Measurements from ENCODE around the gene HOOK2. TPM values are rescaled to one million over a fixed set of nuclear protein-coding genes. Genes with fewer than 3 reads are reported as not detected.

The HOOK2 gene
- total RNA-seq, 4 donors from 2014 or later = 138 to 387 (median 215) TPM

DNA sequence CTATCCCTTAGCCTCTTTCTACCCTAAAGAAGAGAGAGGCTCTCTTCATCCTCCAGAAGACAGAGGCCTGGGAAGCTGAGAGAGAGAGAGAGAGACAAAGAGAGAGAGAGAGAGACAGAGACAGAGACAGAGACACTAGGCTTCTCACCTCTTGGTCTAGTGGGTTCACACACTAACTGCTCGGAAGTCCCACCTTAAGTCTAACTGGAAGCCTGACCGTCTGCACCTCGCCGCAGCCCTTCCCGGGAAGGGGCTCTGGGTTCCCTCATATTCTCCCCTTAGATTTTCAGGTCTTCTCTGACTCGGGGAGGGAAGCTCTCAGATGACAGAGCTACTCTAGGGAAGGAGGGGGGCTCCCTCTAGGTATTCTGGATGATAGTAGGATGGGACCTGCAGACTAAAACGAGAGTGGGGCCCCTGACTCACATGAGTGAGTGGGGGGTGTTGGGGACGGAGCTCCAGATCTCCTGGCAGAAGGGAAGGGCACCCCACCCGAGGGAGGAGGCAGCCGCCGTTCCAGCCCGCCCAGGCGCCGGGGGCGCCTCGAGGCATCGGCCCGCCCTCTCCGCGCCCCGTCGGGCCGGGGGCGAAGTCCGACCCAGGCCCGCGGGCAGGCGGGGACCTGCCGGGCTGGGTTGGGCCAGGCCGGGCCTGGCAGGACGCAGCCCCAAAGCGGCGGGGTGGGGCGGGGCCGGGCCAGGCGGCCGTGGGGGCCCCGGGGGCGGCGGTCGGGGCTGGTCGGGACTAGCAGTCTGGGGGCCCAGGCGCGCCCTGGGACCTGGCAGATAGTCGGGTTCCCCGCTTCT is 13.9 kb upstream of the HOOK2 start:
- peak overlapping the region; percentile 17 to 90 (median 87) for H3K4me3 ChIP-seq
- peaks cover 32 to 65% (median 62%) of the 10 kb centered on the region in 4 donors for H3K4me1 ChIP-seq
- H3K27ac ChIP-seq = peak overlapping the region; percentile 97 to 99 (median 98)
- DNase-seq = no peak
- H3K36me3 ChIP-seq = no peaks in the 10 kb centered on the region
- no peaks in the 10 kb centered on the region for H3K9me3 ChIP-seq
- TF ChIP-seq, protein P1, sequence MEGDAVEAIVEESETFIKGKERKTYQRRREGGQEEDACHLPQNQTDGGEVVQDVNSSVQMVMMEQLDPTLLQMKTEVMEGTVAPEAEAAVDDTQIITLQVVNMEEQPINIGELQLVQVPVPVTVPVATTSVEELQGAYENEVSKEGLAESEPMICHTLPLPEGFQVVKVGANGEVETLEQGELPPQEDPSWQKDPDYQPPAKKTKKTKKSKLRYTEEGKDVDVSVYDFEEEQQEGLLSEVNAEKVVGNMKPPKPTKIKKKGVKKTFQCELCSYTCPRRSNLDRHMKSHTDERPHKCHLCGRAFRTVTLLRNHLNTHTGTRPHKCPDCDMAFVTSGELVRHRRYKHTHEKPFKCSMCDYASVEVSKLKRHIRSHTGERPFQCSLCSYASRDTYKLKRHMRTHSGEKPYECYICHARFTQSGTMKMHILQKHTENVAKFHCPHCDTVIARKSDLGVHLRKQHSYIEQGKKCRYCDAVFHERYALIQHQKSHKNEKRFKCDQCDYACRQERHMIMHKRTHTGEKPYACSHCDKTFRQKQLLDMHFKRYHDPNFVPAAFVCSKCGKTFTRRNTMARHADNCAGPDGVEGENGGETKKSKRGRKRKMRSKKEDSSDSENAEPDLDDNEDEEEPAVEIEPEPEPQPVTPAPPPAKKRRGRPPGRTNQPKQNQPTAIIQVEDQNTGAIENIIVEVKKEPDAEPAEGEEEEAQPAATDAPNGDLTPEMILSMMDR (IDR thresholded peaks at IDR 0.05) = no peak
- TF ChIP-seq EP300 (IDR thresholded peaks at IDR 0.05; ENCODE audit: low read depth) = no peak
- peak; percentile 24 for TF ChIP-seq POLR2A (IDR thresholded peaks at IDR 0.05)
- TF ChIP-seq POLR2AphosphoS5 (IDR thresholded peaks at IDR 0.05) = peak in 1 of 3 donors; percentile 61
- H3K27me3 ChIP-seq = no peaks in the 10 kb centered on the region
- intact Hi-C loops (cut with DNase I; ENCODE audit: low total_unique reads) (loop anchor here (10.0 kb wide), 1 partner anchor 366 kb away; the partner anchor contains the start of genes IER2 and STX10), in situ Hi-C loops (cut with MboI; ENCODE audit: low pct_ligation_motif_present in 1 of 4, low pct_unique_long_range_greater_than_20kb in 1 of 4, low sequenced_read_pairs in 3 of 4) (no loop called here)
- WGBS, 2 donors (ENCODE audit: low coverage in 1 of 2) = 0 to 2% methylated on average over 6 to 22 of the region's 46 CpGs

DNA sequence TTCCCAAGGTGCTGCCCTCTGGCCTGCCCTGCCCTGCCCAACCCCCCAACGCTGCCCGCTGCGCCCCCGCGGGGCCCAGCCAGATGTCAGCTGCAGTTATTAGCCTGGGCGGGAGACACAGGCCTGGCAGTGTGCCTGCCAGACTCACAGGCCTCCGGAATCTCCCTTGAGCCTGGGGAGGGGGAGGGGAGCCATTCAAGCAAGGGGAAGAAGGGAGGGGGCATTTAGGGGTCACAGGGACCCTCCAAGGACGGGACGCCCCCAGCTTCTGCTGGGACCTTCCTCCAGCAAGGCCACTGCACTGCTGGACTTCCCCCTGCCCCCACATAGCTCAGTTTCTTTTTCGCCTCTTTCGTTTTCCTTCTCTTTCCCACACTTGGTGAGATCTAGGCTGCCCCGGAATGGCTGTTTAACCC is 13.3 kb upstream of the HOOK2 start:
- in situ Hi-C loops (cut with MboI; ENCODE audit: low pct_ligation_motif_present in 1 of 4, low pct_unique_long_range_greater_than_20kb in 1 of 4, low sequenced_read_pairs in 3 of 4) = no loop called here
- Histone ChIP-seq H3K36me3 (no peaks in the 10 kb centered on the region), H3K27me3 (no peaks in the 10 kb centered on the region), H3K27ac (peak overlapping the region; percentile 97 to 99 (median 98)), H3K4me3 (peak overlapping the region; percentile 17 to 90 (median 87)), H3K9me3 (no peaks in the 10 kb centered on the region), H3K4me1 (peaks cover 37 to 65% (median 64%) of the 10 kb centered on the region in 4 donors)
- TF ChIP-seq POLR2A (IDR thresholded peaks at IDR 0.05) (peak; percentile 50), EP300 (IDR thresholded peaks at IDR 0.05; ENCODE audit: low read depth) (no peak), POLR2AphosphoS5 (IDR thresholded peaks at IDR 0.05) (peak; percentile 60 to 71 (median 61))
- 1 to 4% methylated on average over 5 to 12 of the region's 12 CpGs for WGBS, 2 donors (ENCODE audit: low coverage in 1 of 2)
- intact Hi-C loops (cut with DNase I; ENCODE audit: low total_unique reads) = loop anchor here (10.0 kb wide), 1 partner anchor 366 kb away; the partner anchor contains the start of genes IER2 and STX10
- peak; percentile 89 for DNase-seq

DNA sequence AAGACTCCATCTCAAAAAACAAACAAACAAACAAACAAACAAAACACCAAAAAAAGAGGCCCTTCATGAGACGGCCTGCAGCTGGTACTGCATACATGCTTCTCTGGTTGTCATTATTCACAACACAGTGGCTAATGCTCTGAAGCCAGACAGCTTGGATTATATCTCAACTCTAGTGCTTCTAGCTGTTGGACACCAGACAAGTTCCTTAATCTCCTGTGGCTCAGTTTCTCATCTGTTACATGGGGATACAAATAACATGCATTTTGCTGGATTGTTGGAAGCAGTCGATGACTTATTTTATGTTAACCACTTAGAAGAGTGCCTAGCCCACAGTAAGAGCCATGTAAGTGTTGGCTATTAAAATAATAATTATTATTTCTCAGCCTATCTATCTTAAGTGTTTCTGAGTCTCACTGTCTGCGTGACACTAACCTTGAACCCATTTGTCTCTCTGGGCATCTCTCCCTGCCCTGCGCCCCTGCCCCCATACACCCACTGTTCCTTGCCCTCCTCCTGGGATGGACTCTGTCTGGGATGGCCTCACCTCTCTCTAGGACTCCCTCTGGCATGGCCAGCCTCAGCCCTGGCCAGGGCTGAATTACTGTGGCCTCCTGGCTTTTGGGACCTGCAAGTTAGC is 12.8 kb upstream of the HOOK2 start:
- Histone ChIP-seq H3K27ac (peak overlapping the region; percentile 97 to 99 (median 98)), H3K27me3 (no peaks in the 10 kb centered on the region), H3K9me3 (no peaks in the 10 kb centered on the region), H3K4me1 (peaks cover 42 to 71% (median 69%) of the 10 kb centered on the region in 4 donors), H3K36me3 (no peaks in the 10 kb centered on the region), H3K4me3 (peak overlapping the region in 2 of 4 donors; percentile 84 to 90)
- intact Hi-C loops (cut with DNase I; ENCODE audit: low total_unique reads) = loop anchor here (10.0 kb wide), 1 partner anchor 367 kb away; the partner anchor contains the start of genes IER2 and STX10
- TF ChIP-seq POLR2A (IDR thresholded peaks at IDR 0.05) (no peak), POLR2AphosphoS5 (IDR thresholded peaks at IDR 0.05) (no peak), EP300 (IDR thresholded peaks at IDR 0.05; ENCODE audit: low read depth) (no peak)
- TF ChIP-seq, protein P1 (IDR thresholded peaks at IDR 0.05) = no peak
- 21 to 31% methylated on average over 3 to 4 of the region's 4 CpGs for WGBS, 2 donors (ENCODE audit: low coverage in 1 of 2)
- in situ Hi-C loops (cut with MboI; ENCODE audit: low pct_ligation_motif_present in 1 of 4, low pct_unique_long_range_greater_than_20kb in 1 of 4, low sequenced_read_pairs in 3 of 4) = no loop called here
- no peak for DNase-seq

DNA sequence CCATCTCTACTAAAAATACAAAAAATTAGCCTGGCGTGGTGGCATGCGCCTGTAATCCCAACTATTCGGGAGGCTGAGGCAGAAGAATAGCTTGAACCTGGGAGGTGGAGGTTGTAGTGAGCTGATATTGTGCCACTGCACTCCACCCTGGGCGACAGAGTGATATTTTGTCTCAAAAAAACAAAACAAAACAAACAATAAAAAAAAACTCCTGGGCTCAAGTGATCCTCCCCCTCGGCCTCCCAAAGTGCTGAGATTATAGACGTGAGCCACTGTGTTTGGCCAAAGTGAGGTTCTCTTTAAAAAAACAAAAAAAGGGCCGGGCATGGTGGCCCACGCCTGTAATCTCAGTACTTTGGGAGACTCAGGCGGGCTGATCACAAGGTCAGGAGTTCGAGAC is 12.1 kb upstream of the HOOK2 start:
- no peaks in the 10 kb centered on the region for H3K36me3 ChIP-seq
- no peaks in the 10 kb centered on the region for H3K9me3 ChIP-seq
- H3K27me3 ChIP-seq = no peaks in the 10 kb centered on the region
- intact Hi-C loops (cut with DNase I; ENCODE audit: low total_unique reads) (loop anchor here (10.0 kb wide), 1 partner anchor 367 kb away; the partner anchor contains the start of genes IER2 and STX10), in situ Hi-C loops (cut with MboI; ENCODE audit: low pct_ligation_motif_present in 1 of 4, low pct_unique_long_range_greater_than_20kb in 1 of 4, low sequenced_read_pairs in 3 of 4) (no loop called here)
- 63 to 67% methylated on average over 7 to 10 of the region's 10 CpGs for WGBS, 2 donors (ENCODE audit: low coverage in 1 of 2)
- peaks cover 46 to 77% (median 76%) of the 10 kb centered on the region in 4 donors for H3K4me1 ChIP-seq
- no peak for DNase-seq
- TF ChIP-seq EP300 (IDR thresholded peaks at IDR 0.05; ENCODE audit: low read depth) (no peak), POLR2AphosphoS5 (IDR thresholded peaks at IDR 0.05) (no peak), POLR2A (IDR thresholded peaks at IDR 0.05) (no peak)
- TF ChIP-seq, protein P1 (IDR thresholded peaks at IDR 0.05) = no peak
- H3K27ac ChIP-seq = peak overlapping the region; percentile 97 to 99 (median 98)
- H3K4me3 ChIP-seq = no peak overlapping the region

All from transverse colon (tissue), 4 donors.